ENCODE results near the gene ZNF490. TPM values are rescaled to one million over a fixed set of nuclear protein-coding genes. Genes with fewer than 3 reads are reported as not detected.

ZNF490 gene
- total RNA-seq, 1 donor = 8.7 TPM

DNA sequence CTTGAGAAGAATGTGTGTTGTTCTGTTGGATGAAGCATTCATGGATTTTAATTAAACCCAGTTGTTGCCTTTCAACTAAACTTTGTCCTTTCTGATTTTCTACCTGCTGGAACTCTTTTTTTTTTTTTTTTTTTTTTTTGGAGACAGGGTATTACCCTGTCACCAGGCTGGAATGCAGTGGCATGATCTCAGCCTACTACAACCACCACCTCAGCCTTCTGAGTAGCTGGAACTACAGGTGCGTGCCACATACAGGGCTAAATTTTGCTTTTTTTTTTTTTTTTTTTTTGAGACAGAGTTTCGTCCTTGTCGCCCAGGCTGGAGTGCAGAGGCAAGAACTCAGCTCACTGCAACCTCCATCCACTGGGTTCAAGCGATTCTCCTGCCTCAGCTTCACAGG lies 7.0 kb upstream of the ZNF490 start:
- Histone ChIP-seq H3K36me3 (ENCODE audit: insufficient read depth, low read length) (peaks cover 36% of the 10 kb centered on the region), H3K4me1 (ENCODE audit: insufficient read depth, low read length) (peaks cover 9% of the 10 kb centered on the region), H3K27me3 (ENCODE audit: insufficient read depth, low read length) (no peaks in the 10 kb centered on the region), H2AFZ (ENCODE audit: low read length) (no peak overlapping the region), H3K79me2 (ENCODE audit: insufficient read depth, low read length) (peaks cover 84% of the 10 kb centered on the region), H3K4me2 (ENCODE audit: insufficient read depth, low read length) (no peak overlapping the region), H3K9me3 (ENCODE audit: low read depth, low read length) (no peaks in the 10 kb centered on the region), H4K20me1 (ENCODE audit: insufficient read depth, low read length) (peaks cover 35% of the 10 kb centered on the region), H3K27ac (ENCODE audit: low read depth, low read length) (no peak overlapping the region), H3K4me3 (ENCODE audit: insufficient read depth, low read length) (no peak overlapping the region)
- TF ChIP-seq, protein P1, sequence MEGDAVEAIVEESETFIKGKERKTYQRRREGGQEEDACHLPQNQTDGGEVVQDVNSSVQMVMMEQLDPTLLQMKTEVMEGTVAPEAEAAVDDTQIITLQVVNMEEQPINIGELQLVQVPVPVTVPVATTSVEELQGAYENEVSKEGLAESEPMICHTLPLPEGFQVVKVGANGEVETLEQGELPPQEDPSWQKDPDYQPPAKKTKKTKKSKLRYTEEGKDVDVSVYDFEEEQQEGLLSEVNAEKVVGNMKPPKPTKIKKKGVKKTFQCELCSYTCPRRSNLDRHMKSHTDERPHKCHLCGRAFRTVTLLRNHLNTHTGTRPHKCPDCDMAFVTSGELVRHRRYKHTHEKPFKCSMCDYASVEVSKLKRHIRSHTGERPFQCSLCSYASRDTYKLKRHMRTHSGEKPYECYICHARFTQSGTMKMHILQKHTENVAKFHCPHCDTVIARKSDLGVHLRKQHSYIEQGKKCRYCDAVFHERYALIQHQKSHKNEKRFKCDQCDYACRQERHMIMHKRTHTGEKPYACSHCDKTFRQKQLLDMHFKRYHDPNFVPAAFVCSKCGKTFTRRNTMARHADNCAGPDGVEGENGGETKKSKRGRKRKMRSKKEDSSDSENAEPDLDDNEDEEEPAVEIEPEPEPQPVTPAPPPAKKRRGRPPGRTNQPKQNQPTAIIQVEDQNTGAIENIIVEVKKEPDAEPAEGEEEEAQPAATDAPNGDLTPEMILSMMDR (IDR thresholded peaks at IDR 0.05; ENCODE audit: extremely low read depth, low read depth, low read length) = no peak
- no peak for DNase-seq (ENCODE audit: insufficient read length, low spot score, missing footprints)

DNA sequence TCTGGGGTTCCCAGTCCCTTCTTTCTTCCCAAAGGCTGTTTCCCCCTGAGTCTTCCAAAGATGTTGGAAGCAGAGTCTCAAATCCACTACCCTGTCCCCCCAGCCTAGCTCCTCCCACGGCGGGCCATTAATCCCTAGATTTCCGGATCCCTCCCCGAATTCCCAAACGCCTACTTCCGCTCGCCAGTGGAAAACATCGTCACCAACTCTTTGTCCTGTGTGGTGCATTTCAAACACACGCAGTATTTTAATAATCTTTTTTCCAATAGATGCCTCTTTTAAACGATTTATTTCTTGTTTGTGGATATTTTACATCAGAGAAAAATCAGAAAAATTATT lies 717 bp upstream of the ZNF490 start:
- peak; percentile 95 for DNase-seq (ENCODE audit: insufficient read length, low spot score, missing footprints)

DNA sequence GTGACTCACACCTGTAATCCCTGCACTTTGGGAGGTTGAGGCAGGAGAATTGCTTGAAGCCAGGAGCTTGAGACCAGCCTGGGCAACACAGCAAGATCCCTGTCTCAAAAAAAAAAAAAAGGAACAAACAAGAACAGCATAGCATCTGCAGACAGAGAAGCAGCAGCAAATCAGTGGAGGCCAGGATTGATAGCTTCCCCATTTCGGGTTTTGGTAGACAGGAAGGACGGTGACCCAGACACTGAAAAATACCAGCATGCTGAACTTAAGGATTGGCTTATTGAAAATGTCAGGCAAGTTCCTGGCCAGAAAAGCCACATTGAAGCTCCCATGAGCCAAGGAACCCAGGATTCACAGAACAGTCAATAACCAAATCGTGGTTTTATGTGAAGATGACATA lies 3.0 kb downstream of the ZNF490 start:
- H3K9me3 ChIP-seq (ENCODE audit: low read depth, low read length) = no peaks in the 10 kb centered on the region
- H4K20me1 ChIP-seq (ENCODE audit: insufficient read depth, low read length) = peaks cover 3% of the 10 kb centered on the region
- peaks cover 36% of the 10 kb centered on the region for H3K79me2 ChIP-seq (ENCODE audit: insufficient read depth, low read length)
- no peaks in the 10 kb centered on the region for H3K27me3 ChIP-seq (ENCODE audit: insufficient read depth, low read length)
- peaks cover 24% of the 10 kb centered on the region for H3K36me3 ChIP-seq (ENCODE audit: insufficient read depth, low read length)
- no peak overlapping the region for H3K4me3 ChIP-seq (ENCODE audit: insufficient read depth, low read length)
- H3K4me1 ChIP-seq (ENCODE audit: insufficient read depth, low read length) = peaks cover 12% of the 10 kb centered on the region
- no peak overlapping the region for H3K27ac ChIP-seq (ENCODE audit: low read depth, low read length)
- H3K4me2 ChIP-seq (ENCODE audit: insufficient read depth, low read length) = no peak overlapping the region
- no peak overlapping the region for H2AFZ ChIP-seq (ENCODE audit: low read length)
- TF ChIP-seq, protein P1 (IDR thresholded peaks at IDR 0.05; ENCODE audit: extremely low read depth, low read depth, low read length) = no peak
- no peak for DNase-seq (ENCODE audit: insufficient read length, low spot score, missing footprints)

More for the DNA sequence above, 717 bp upstream of the ZNF490 start:
- Histone ChIP-seq H3K4me3 (ENCODE audit: insufficient read depth, low read length) (peak overlapping the region; percentile 99), H3K36me3 (ENCODE audit: insufficient read depth, low read length) (peaks cover 33% of the 10 kb centered on the region), H4K20me1 (ENCODE audit: insufficient read depth, low read length) (peaks cover 24% of the 10 kb centered on the region), H3K79me2 (ENCODE audit: insufficient read depth, low read length) (peaks cover 70% of the 10 kb centered on the region), H3K27me3 (ENCODE audit: insufficient read depth, low read length) (no peaks in the 10 kb centered on the region), H2AFZ (ENCODE audit: low read length) (peak overlapping the region; percentile 91), H3K4me2 (ENCODE audit: insufficient read depth, low read length) (peak overlapping the region; percentile 89), H3K27ac (ENCODE audit: low read depth, low read length) (peak overlapping the region; percentile 99), H3K4me1 (ENCODE audit: insufficient read depth, low read length) (peaks cover 20% of the 10 kb centered on the region), H3K9me3 (ENCODE audit: low read depth, low read length) (no peaks in the 10 kb centered on the region)
- TF ChIP-seq, protein P1 (IDR thresholded peaks at IDR 0.05; ENCODE audit: extremely low read depth, low read depth, low read length) = no peak

DNA sequence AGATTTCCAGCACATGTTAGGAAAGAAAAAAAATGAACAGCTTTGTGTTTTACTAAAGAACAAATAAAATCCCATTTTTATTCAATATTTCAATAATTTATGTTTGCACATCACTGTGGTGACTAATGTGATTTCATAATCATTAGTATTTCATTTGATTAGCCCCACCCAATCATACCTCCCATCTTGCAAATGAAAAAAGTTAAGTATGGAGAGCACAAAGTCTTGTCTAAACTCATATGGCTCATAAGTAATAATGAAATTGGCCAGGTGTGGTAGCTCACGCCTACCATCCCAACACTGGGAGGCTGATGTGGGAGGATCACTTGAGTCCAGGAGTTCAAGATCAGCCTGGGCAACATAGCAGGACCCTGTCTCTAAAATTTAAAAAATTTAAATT lies 3.8 kb downstream of the ZNF490 start:
- Histone ChIP-seq H3K79me2 (ENCODE audit: insufficient read depth, low read length) (peaks cover 28% of the 10 kb centered on the region), H3K4me3 (ENCODE audit: insufficient read depth, low read length) (no peak overlapping the region), H3K36me3 (ENCODE audit: insufficient read depth, low read length) (peaks cover 20% of the 10 kb centered on the region), H3K4me2 (ENCODE audit: insufficient read depth, low read length) (no peak overlapping the region), H2AFZ (ENCODE audit: low read length) (no peak overlapping the region), H3K9me3 (ENCODE audit: low read depth, low read length) (no peaks in the 10 kb centered on the region), H3K27me3 (ENCODE audit: insufficient read depth, low read length) (no peaks in the 10 kb centered on the region), H4K20me1 (ENCODE audit: insufficient read depth, low read length) (peaks cover 2% of the 10 kb centered on the region), H3K4me1 (ENCODE audit: insufficient read depth, low read length) (peaks cover 8% of the 10 kb centered on the region), H3K27ac (ENCODE audit: low read depth, low read length) (no peak overlapping the region)
- TF ChIP-seq, protein P1 (IDR thresholded peaks at IDR 0.05; ENCODE audit: extremely low read depth, low read depth, low read length) = no peak
- DNase-seq (ENCODE audit: insufficient read length, low spot score, missing footprints) = no peak

Data from osteoblast (primary cell).